HepG2 (cell line): Measurements from ENCODE around the gene STAT4. TPM values are rescaled to one million over a fixed set of nuclear protein-coding genes. Genes with fewer than 3 reads are reported as not detected.

Experiments used
- ATAC-seq: fragments of 200-7000 bp; cut with Tn5 transposase; 3 replicates; pipeline ENCODE4 v1.9.1; 2020; ENCODE audit warnings: mild to moderate bottlenecking, moderate library complexity
- BruUV-seq: library from RNA; stranded (reverse); fragments of 400-500 nt; replicated peaks from 2 replicates; lab custom pipeline; 2021; lab: Mats Ljungman, UMichigan
- CTCF ChIA-PET: fragments of 300-600 bp; formaldehyde crosslinking; extraction: SDS; loops from one replicate; lab custom pipeline; 2021; ENCODE audit warnings: low total read pairs, inconsistent platforms, low intra/inter-chr PET ratio; lab: Yijun Ruan, JAX
- POLR2A ChIA-PET: fragments of 350-600 bp; sonication (Branson Sonifier 250); formaldehyde crosslinking; loops from one replicate; lab custom pipeline; 2020; ENCODE audit warnings: antibody characterized with exemption, inconsistent platforms; lab: Yijun Ruan, JAX
- DNase-seq: peaks from one replicate; pipeline ENCODE4 v3.0.0-alpha.2; 2015; ENCODE audit warnings: low spot score
- FAIRE-seq: peaks from 3 replicates; lab custom pipeline; 2011; peaks lifted over from hg19 to GRCh38; lab: Jason Lieb, UNC
- H2AFZ ChIP-seq: one replicate; pipeline ENCODE4 v1.6.1; 2011; ENCODE audit warnings: low read length, inconsistent platforms
- H3K27ac ChIP-seq: fragments of 300-600 bp; 3 replicates; pipeline ENCODE4 v1.8.0; 2011; ENCODE audit warnings: mixed run types, mild to moderate bottlenecking, mixed read lengths, low read length, inconsistent platforms; ENCODE audit not compliant: insufficient read depth; ENCODE audit errors: extremely low read length
- H3K27me3 ChIP-seq, 2 experiments: fragments of 200-600 bp in 1 of 2; 2 replicates in 1 of 2; 3 replicates in 1 of 2; pipeline versions ENCODE4 v1.6.0 to v1.8.0; 2011; ENCODE audit warnings: low read length in 2 of 2, mild to moderate bottlenecking in 2 of 2, moderate library complexity in 2 of 2, inconsistent platforms in 1 of 2; ENCODE audit not compliant: insufficient read depth in 2 of 2, control insufficient read depth in 1 of 2
- H3K36me3 ChIP-seq, 2 experiments: fragments of 200-600 bp in 1 of 2; replicated peaks in 1 of 2; 2 replicates in 1 of 2; 3 replicates in 1 of 2; pipeline versions ENCODE4 v1.5.1 to v1.8.0; 2011; ENCODE audit warnings: low read length in 2 of 2, inconsistent platforms in 1 of 2; ENCODE audit not compliant: insufficient read depth in 2 of 2, control insufficient read depth in 1 of 2
- H3K4me1 ChIP-seq: 2 replicates; pipeline ENCODE4 v1.5.1; 2012; ENCODE audit warnings: low read length, inconsistent platforms; ENCODE audit not compliant: insufficient read depth
- H3K4me2 ChIP-seq: 2 replicates; pipeline ENCODE4 v1.6.0; 2011; ENCODE audit warnings: low read depth, low read length, inconsistent platforms
- H3K4me3 ChIP-seq, 3 experiments: fragments of 200-600 bp in 1 of 3; sonication (generic), shearing (Covaris generic) in 1 of 3; replicated peaks in 1 of 3; 2 replicates each; pipeline ENCODE4 v1.5.1; 2011 to 2016; ENCODE audit warnings: low read length in 3 of 3, inconsistent platforms in 2 of 3, low read depth in 2 of 3, mild to moderate bottlenecking in 2 of 3, control low read depth in 1 of 3, mixed read lengths in 1 of 3; ENCODE audit not compliant: insufficient read depth in 1 of 3
- H3K79me2 ChIP-seq: one replicate; pipeline ENCODE4 v1.6.1; 2011; ENCODE audit warnings: low read length, inconsistent platforms; ENCODE audit not compliant: insufficient read depth
- H3K9ac ChIP-seq: 2 replicates; pipeline ENCODE4 v1.6.0; 2011; ENCODE audit warnings: mild to moderate bottlenecking, low read depth, low read length, inconsistent platforms; ENCODE audit not compliant: insufficient read depth
- H3K9me3 ChIP-seq: 2 replicates; pipeline ENCODE4 v1.5.1; 2012; ENCODE audit warnings: mild to moderate bottlenecking, low read length
- H4K20me1 ChIP-seq: 2 replicates; pipeline ENCODE4 v1.6.0; 2011; ENCODE audit warnings: inconsistent platforms, mild to moderate bottlenecking, low read length, moderate library complexity; ENCODE audit not compliant: insufficient read depth
- CTCF ChIP-seq: sonication (generic); formaldehyde crosslinking; IDR thresholded peaks from 2 replicates; pipeline ENCODE4 v1.5.0; 2020; ENCODE audit warnings: mild to moderate bottlenecking, missing genetic modification reagents, moderate library complexity
- FOXC1 ChIP-seq: sonication (generic); formaldehyde crosslinking; IDR thresholded peaks from 2 replicates; pipeline ENCODE4 v1.8.0; 2022; ENCODE audit warnings: mild to moderate bottlenecking, missing genetic modification reagents, borderline replicate concordance
- FOXM1 ChIP-seq: sonication (generic); formaldehyde crosslinking; IDR thresholded peaks from 2 replicates; pipeline ENCODE4 v1.5.0; 2020; ENCODE audit warnings: missing genetic modification reagents
- GMEB2 ChIP-seq: IDR thresholded peaks from 2 replicates; pipeline ENCODE4 v1.6.1; 2016; ENCODE audit warnings: missing biosample characterization, missing genetic modification reagents, low read depth
- HNRNPL ChIP-seq: fragments of 200-400 bp; formaldehyde crosslinking; IDR thresholded peaks from 2 replicates; pipeline ENCODE4 v1.6.1; 2017; ENCODE audit warnings: mild to moderate bottlenecking, low read depth, low read length
- ISX ChIP-seq: sonication (generic); formaldehyde crosslinking; conservative IDR thresholded peaks from 2 replicates; pipeline ENCODE4 v1.5.0; 2020; ENCODE audit warnings: missing genetic modification reagents
- MXD3 ChIP-seq: IDR thresholded peaks from 2 replicates; pipeline ENCODE4 v1.6.1; 2016; ENCODE audit warnings: mild to moderate bottlenecking, missing biosample characterization, missing genetic modification reagents
- PAF1 ChIP-seq: IDR thresholded peaks from 2 replicates; pipeline ENCODE4 v1.6.1; 2016; ENCODE audit warnings: missing genetic modification reagents, missing compliant biosample characterization
- ZBTB37 ChIP-seq: sonication (generic); formaldehyde crosslinking; IDR thresholded peaks from 2 replicates; pipeline ENCODE4 v1.4.0; 2020; ENCODE audit warnings: mild to moderate bottlenecking, missing genetic modification reagents
- ZC3H13 ChIP-seq: sonication (generic); formaldehyde crosslinking; IDR thresholded peaks from 2 replicates; pipeline ENCODE4 v1.8.1; 2023; ENCODE audit warnings: mild to moderate bottlenecking, missing genetic modification reagents, moderate library complexity
- ZNF260 ChIP-seq: sonication (generic); formaldehyde crosslinking; IDR thresholded peaks from 2 replicates; pipeline ENCODE4 v1.4.0; 2020; ENCODE audit warnings: missing genetic modification reagents, low read depth, mild to moderate bottlenecking, borderline replicate concordance
- ZNF3 ChIP-seq: IDR thresholded peaks from 2 replicates; pipeline ENCODE4 v1.7.0; 2017; ENCODE audit warnings: inconsistent platforms
- ZNF501 ChIP-seq: sonication (generic); formaldehyde crosslinking; IDR thresholded peaks from 2 replicates; pipeline ENCODE4 v1.5.1; 2020; ENCODE audit warnings: mild to moderate bottlenecking, moderate library complexity, missing genetic modification reagents
- ZNF691 ChIP-seq: sonication (generic); formaldehyde crosslinking; IDR thresholded peaks from 2 replicates; pipeline ENCODE4 v1.4.0; 2020; ENCODE audit warnings: missing genetic modification reagents, low read depth, mild to moderate bottlenecking, borderline replicate concordance
- ZNF839 ChIP-seq: sonication (generic); formaldehyde crosslinking; IDR thresholded peaks from 2 replicates; pipeline ENCODE4 v1.4.0; 2020; ENCODE audit warnings: missing genetic modification reagents, mild to moderate bottlenecking, borderline replicate concordance
- WGBS: methylation state at CpG from one replicate; pipeline ENCODE4 v1.1.6; 2017; ENCODE audit warnings: low lambda C conversion rate; 5-methylcytosine and 5-hydroxymethylcytosine counted together
- in situ Hi-C: cut with HindIII; loops from 2 replicates; pipeline ENCODE4 v1.10.0; 2017; ENCODE audit warnings: low pct_unique_long_range_greater_than_20kb; ENCODE audit not compliant: extremely low pct_ligation_motif_present
- intact Hi-C: fragments of 100-400 bp; cut with micrococcal nuclease; formaldehyde crosslinking; loops from one replicate; pipeline ENCODE4 v1.10.0; 2022; ENCODE audit not compliant: unreplicated experiment
- polyA plus RNA-seq, 8 experiments: library from polyadenylated mRNA; depleted of rRNA in 3 of 8; stranded (reverse) in 7 of 8; unstranded in 1 of 8; fragments of >200 nt; fragmentation: Illumina TruSeq in 4 of 8; extraction: Trizol in 4 of 8; gene quantifications; 2 replicates each; pipeline versions ENCODE4 v1.2.1 to v1.2.3, GENCODE V29; 2011 to 2016; ENCODE audit warnings: low read depth in 4 of 8, missing spikeins in 1 of 8, mixed read lengths in 1 of 8; ENCODE audit not compliant: insufficient read depth in 1 of 8
- total RNA-seq, 5 experiments: library from RNA; depleted of rRNA; stranded (reverse); fragments of >200 nt; fragmentation: Illumina TruSeq; extraction: Trizol; gene quantifications; 2 replicates each; pipeline ENCODE4 v1.2.3, GENCODE V29; 2016; ENCODE audit warnings: low read depth in 1 of 5

Gene STAT4
- total and polyA plus RNA-seq, 2 of the 13 experiments (the other 11 are each of a cell fraction or from before 2014, with no cell fraction given) = 0.37 TPM; not detected in 1

- POLR2A ChIA-PET = no interaction called here
- no peak overlapping the region for H2AFZ ChIP-seq
Measured at GRCh38 chr2:191026377-191026776, 124.4 kb downstream of the STAT4 start.

More at GRCh38 chr2:191026377-191026776, 124.4 kb downstream of the STAT4 start:
- CTCF ChIA-PET = no interaction called here
- H3K4me2 ChIP-seq = no peak overlapping the region
- no peaks in the 10 kb centered on the region for H4K20me1 ChIP-seq
- H3K79me2 ChIP-seq = no peaks in the 10 kb centered on the region
- H3K9ac ChIP-seq = no peak overlapping the region
- H3K27ac ChIP-seq = no peak overlapping the region
- BruUV-seq = no TSS peak
- no peak for ATAC-seq
- no peak for FAIRE-seq
- no peaks in the 10 kb centered on the region for H3K9me3 ChIP-seq
- in situ Hi-C loops (no loop called here), intact Hi-C loops (no loop called here)
- no peak overlapping the region for H3K4me3 ChIP-seq
- 19% methylated on average over 2 of the region's 2 CpGs for WGBS
- no peaks in the 10 kb centered on the region for H3K36me3 ChIP-seq
- peaks cover 18% of the 10 kb centered on the region for H3K4me1 ChIP-seq
- no peak for TF ChIP-seq ZBTB37
- no peak for TF ChIP-seq ZNF260 (CRISPR knock-in tag)
- no peak for TF ChIP-seq MXD3 (CRISPR knock-in tag)
- TF ChIP-seq PAF1 (CRISPR knock-in tag) = no peak
- TF ChIP-seq HNRNPL = no peak
- TF ChIP-seq ISX (CRISPR knock-in tag) = no peak
- no peak for TF ChIP-seq FOXC1 (CRISPR knock-in tag)
- TF ChIP-seq ZC3H13 (CRISPR knock-in tag) = no peak
- no peak for TF ChIP-seq CTCF (CRISPR knock-in tag)
- no peak for TF ChIP-seq GMEB2 (CRISPR knock-in tag)
- no peak for TF ChIP-seq ZNF691 (CRISPR knock-in tag)
- TF ChIP-seq ZNF839 = no peak
- no peak for TF ChIP-seq ZNF3
- TF ChIP-seq FOXM1 = no peak
- TF ChIP-seq ZNF501 (CRISPR knock-in tag) = no peak
- no peaks in the 10 kb centered on the region for H3K27me3 ChIP-seq
- no peak for DNase-seq
